SJSA1 (cell line): ENCODE data around the gene TMEM126B. TPM values are rescaled to one million over a fixed set of nuclear protein-coding genes. Genes with fewer than 3 reads are reported as not detected.
A peak's percentile ranks its signal among the peaks of the same experiment; 100 is the strongest.
"Not testable (repeated sequence)": the region's sequence is repeated elsewhere in the genome, so short reads cannot be mapped to it uniquely, and the experiment has no call there.

ENCODE experiments used
- DNase-seq, 2 experiments: peaks; one replicate each; pipeline ENCODE4 v3.0.0-alpha.2; 2015 to 2020; ENCODE audit warnings: low spot score in 2 of 2, low read depth in 1 of 2
- H3K27ac ChIP-seq: fragments of 250-450 bp; sonication (Bioruptor Pico); 2 replicates; pipeline ENCODE4 v1.5.1; 2020; ENCODE audit warnings: mild to moderate bottlenecking, moderate library complexity
- H3K27me3 ChIP-seq: fragments of 250-450 bp; sonication (Bioruptor Pico); replicated peaks from 2 replicates; pipeline ENCODE4 v1.5.1; 2020; ENCODE audit warnings: mild to moderate bottlenecking, moderate library complexity
- H3K36me3 ChIP-seq: fragments of 250-450 bp; sonication (Bioruptor Pico); 2 replicates; pipeline ENCODE4 v1.5.1; 2020; ENCODE audit warnings: mild to moderate bottlenecking
- H3K4me1 ChIP-seq: fragments of 250-450 bp; sonication (Bioruptor Pico); replicated peaks from 2 replicates; pipeline ENCODE4 v1.6.1; 2021; ENCODE audit warnings: mild to moderate bottlenecking
- H3K4me3 ChIP-seq: fragments of 250-450 bp; sonication (Bioruptor Pico); 2 replicates; pipeline ENCODE4 v1.5.1; 2020; ENCODE audit warnings: mild to moderate bottlenecking
- H3K9me3 ChIP-seq: fragments of 250-450 bp; sonication (Bioruptor Pico); replicated peaks from 2 replicates; pipeline ENCODE4 v1.5.1; 2020; ENCODE audit warnings: mild to moderate bottlenecking
- total RNA-seq: library from RNA; depleted of rRNA; stranded (reverse); fragments of >200 nt; shearing (Covaris generic); gene quantifications from 2 replicates; pipeline ENCODE4 v1.2.3, GENCODE V29; 2014

TMEM126B gene
- total RNA-seq, 1 experiment from 2014 or later: 37.0 TPM

DNA sequence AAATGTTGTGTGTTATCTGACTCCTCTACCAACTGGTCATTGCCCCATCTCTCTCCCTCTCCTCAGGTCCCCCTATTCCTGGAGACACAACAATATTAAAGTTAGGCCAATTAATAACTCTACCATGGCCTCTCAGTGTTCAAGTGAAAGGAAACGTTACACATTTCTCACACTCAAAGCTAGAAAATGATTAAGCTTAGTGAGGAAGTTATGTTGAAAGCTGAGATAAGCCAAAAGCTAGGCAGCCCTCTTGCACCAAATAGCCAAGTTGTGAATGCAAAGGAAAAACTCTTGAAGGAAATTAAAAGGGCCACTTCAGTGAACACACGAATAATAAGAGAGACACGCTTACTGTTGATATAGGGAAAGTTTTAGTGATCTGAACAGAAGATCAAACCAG lies 8.1 kb upstream of the TMEM126B start:
- no peaks in the 10 kb centered on the region for H3K27me3 ChIP-seq
- H3K27ac ChIP-seq: no peak overlapping the region
- DNase-seq: no peak
- no peaks in the 10 kb centered on the region for H3K9me3 ChIP-seq
- H3K4me3 ChIP-seq: no peak overlapping the region
- no peaks in the 10 kb centered on the region for H3K36me3 ChIP-seq
- no peaks in the 10 kb centered on the region for H3K4me1 ChIP-seq

- Histone ChIP-seq H3K36me3 (no peaks in the 10 kb centered on the region), H3K9me3 (no peaks in the 10 kb centered on the region), H3K4me3 (no peak overlapping the region), H3K27ac (no peak overlapping the region), H3K4me1 (no peaks in the 10 kb centered on the region), H3K27me3 (no peaks in the 10 kb centered on the region)
- DNase-seq: no peak
Measured at GRCh38 chr11:85626496-85626895, 1.9 kb upstream of the TMEM126B start.

- no peak within 1 kb of the TSS for H3K27ac ChIP-seq
- H3K9me3 ChIP-seq: no peaks in the 10 kb centered on the region
- H3K27me3 ChIP-seq: no peaks in the 10 kb centered on the region
- H3K4me1 ChIP-seq: no peaks in the 10 kb centered on the region
- no peaks in the 10 kb centered on the region for H3K36me3 ChIP-seq
- H3K4me3 ChIP-seq: peak within 1 kb of the TSS; percentile 49
- DNase-seq: peak in 1 of 2 experiments; percentile 14
Measured at GRCh38 chr11:85627332-85627997, 928 bp upstream of the TMEM126B start, which contains the start of gene DLG2. Gene DLG2 (minus strand): TSS chr11:85627344.

DNA sequence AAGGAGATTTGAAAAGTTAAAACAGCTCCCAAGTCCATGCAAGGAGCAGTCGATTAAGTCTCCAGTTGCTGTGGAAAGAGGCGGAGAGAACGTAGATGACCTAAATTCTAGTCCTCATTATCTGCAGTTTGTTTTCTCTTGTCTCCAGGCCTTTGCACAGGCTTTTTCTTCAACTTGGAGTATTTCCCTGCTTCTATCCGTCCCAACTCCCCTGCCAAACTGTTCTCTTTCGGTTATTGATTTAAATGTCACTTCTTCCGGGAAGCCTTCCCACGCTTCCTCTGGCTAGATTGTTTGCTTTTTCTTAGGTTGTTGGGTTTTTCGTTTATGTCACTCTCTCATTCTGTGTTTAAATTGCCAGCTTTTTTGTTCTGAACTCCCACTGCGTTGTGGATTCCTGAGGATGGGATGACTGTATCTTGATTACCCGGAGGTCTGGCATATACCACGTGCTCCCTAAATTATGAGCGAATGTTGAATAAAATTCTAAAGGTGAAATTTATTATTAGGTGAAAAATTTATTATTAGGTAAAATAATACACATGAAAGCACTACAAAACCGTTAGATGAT lies 463 bp downstream of the TMEM126B start:
- DNase-seq: no peak

GRCh38 chr11:85634747-85635146 lies 6.4 kb downstream of the TMEM126B start:
- DNase-seq: no peak
- no peaks in the 10 kb centered on the region for H3K4me1 ChIP-seq
- no peak overlapping the region for H3K4me3 ChIP-seq
- no peaks in the 10 kb centered on the region for H3K36me3 ChIP-seq
- no peaks in the 10 kb centered on the region for H3K27me3 ChIP-seq
- H3K9me3 ChIP-seq: no peaks in the 10 kb centered on the region
- H3K27ac ChIP-seq: no peak overlapping the region

More for the DNA sequence above, 463 bp downstream of the TMEM126B start:
- Histone ChIP-seq H3K27ac (peak overlapping the region; percentile 25), H3K36me3 (no peaks in the 10 kb centered on the region), H3K4me3 (peak overlapping the region; percentile 49), H3K4me1 (no peaks in the 10 kb centered on the region), H3K9me3 (no peaks in the 10 kb centered on the region), H3K27me3 (no peaks in the 10 kb centered on the region)

DNA sequence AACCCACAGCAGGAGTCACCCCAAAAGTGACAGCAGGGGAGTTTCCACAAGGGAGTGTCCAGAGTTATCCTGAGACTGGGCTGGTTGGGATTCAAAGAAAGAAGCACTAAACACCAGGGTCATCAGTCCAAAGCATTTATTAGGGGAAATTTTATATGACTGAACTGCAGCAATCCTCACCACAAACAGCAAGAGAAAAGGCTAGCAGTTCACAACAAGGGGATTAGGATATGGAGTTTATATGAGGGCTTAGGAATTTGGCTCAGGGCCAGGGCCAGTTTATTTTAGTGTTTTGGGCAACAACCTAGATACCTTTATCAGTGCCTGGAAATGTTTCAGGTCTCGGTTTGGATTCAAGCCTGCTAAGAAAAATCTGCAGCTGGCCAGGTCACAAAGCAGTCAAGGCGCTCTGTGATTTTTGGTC lies 14.8 kb downstream of the TMEM126B start:
- no peak overlapping the region for H3K27ac ChIP-seq

DNA sequence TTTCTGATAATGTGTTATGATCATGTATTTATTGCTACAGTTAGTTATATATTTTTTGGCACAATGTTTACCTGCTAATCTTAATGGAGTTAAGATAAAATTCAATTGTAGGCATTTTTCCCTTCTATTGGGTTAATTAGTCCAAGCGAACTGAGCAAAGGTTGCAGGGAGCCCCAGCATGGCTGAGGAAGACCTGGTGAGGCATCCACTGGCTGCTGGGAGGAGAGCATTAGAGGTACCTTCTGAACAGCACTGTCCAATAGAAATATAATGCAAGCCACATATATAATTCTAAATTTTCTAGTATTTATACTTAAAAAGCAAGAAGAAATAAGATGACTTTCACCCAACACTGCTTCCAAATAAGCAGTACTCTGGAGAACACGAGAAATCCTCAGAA lies 18.7 kb downstream of the TMEM126B start:
- DNase-seq: no peak
- Histone ChIP-seq H3K36me3 (no peaks in the 10 kb centered on the region; the same call in 1 of the 2 replicates), H3K9me3 (no peaks in the 10 kb centered on the region), H3K27me3 (no peaks in the 10 kb centered on the region), H3K4me1 (no peaks in the 10 kb centered on the region), H3K27ac (no peak overlapping the region), H3K4me3 (peak overlapping the region; percentile 61)

More for the DNA sequence above, 14.8 kb downstream of the TMEM126B start:
- Histone ChIP-seq H3K27me3 (no peaks in the 10 kb centered on the region), H3K9me3 (no peaks in the 10 kb centered on the region), H3K4me1 (no peaks in the 10 kb centered on the region), H3K36me3 (no peaks in the 10 kb centered on the region), H3K4me3 (no peak overlapping the region)
- DNase-seq: no peak

GRCh38 chr11:85647604-85648299 lies 19.4 kb downstream of the TMEM126B start, which contains the start of gene TMEM126A:
Gene TMEM126A (plus strand): TSS chr11:85647967. CDS start chr11:85650256, 2,289 bp downstream.
- no peaks in the 10 kb centered on the region; the same call in 1 of the 2 replicates for H3K36me3 ChIP-seq
- no peaks in the 10 kb centered on the region for H3K4me1 ChIP-seq
- H3K9me3 ChIP-seq: no peaks in the 10 kb centered on the region
- H3K27ac ChIP-seq: peak within 1 kb of the TSS; percentile 54
- H3K27me3 ChIP-seq: no peaks in the 10 kb centered on the region
- peak within 1 kb of the TSS; percentile 61 for H3K4me3 ChIP-seq
- DNase-seq: peak; percentile 62 to 64

GRCh38 chr11:85651118-85651517 lies 22.7 kb downstream of the TMEM126B start:
- Histone ChIP-seq H3K4me3 (no peak overlapping the region), H3K36me3 (peaks cover 11% of the 10 kb centered on the region), H3K4me1 (no peaks in the 10 kb centered on the region), H3K27me3 (no peaks in the 10 kb centered on the region), H3K27ac (no peak overlapping the region), H3K9me3 (no peaks in the 10 kb centered on the region)
- no peak for DNase-seq

DNA sequence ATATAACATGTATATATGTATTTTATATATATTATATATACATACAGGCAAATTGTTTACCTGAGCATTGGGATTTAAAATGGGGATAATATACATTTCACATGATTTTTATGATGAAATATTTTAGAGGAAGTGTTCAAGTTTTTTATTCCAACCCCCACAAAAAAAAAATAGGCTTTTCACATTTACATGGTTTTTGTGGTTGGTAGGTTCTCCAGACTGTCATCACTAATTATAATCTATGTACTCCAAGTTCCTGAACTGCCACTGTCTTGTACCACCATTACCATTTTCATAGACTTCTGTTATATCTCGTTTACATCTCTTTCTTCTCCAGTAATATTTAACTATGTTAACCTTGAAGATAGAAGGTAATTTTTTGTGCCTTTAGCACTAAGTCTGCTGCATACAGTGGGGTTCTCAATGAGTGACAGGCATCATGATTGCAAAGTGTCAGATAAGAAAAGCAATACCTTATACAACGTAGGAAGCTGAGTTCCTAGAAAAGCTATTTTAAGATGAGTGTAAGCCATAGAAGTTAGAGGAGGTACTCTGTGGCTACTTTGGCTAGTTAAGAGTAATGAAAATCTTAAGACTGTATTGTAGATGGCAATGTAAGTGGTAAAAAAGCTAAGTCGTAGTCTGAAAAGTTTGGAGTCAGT lies 24.5 kb downstream of the TMEM126B start:
- Histone ChIP-seq H3K4me1 (no peaks in the 10 kb centered on the region), H3K36me3 (peaks cover 19% of the 10 kb centered on the region), H3K9me3 (no peaks in the 10 kb centered on the region), H3K27ac (no peak overlapping the region), H3K27me3 (no peaks in the 10 kb centered on the region), H3K4me3 (no peak overlapping the region)
- DNase-seq: no peak

- H3K27me3 ChIP-seq, H3K27ac ChIP-seq, H3K9me3 ChIP-seq, H3K4me3 ChIP-seq, H3K4me1 ChIP-seq, DNase-seq: not testable (repeated sequence)
- peaks cover 29% of the 10 kb centered on the region for H3K36me3 ChIP-seq
Measured at GRCh38 chr11:85654343-85654742, 25.9 kb downstream of the TMEM126B start.

DNA sequence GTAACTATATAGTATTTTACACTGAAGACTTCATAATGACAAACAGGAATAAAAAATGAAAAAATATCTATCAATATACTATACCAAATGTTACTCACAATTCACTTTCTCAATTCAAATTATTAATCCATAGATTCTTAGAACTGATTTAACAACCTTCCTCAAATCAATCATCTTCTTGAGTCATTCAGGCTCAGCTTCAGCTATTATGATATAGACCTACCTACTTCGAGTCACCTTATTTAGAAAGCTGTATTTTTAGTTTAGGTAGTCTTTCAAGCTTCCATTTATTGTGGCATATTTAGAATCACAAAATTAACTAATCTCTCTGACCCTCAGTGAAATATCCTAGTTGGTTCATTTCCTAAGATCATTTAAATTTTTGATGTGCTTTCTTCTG lies 28.4 kb downstream of the TMEM126B start:
- DNase-seq: no peak
- Histone ChIP-seq H3K36me3 (peaks cover 46% of the 10 kb centered on the region), H3K9me3 (no peaks in the 10 kb centered on the region), H3K27ac (no peak overlapping the region), H3K27me3 (no peaks in the 10 kb centered on the region), H3K4me1 (no peaks in the 10 kb centered on the region), H3K4me3 (no peak overlapping the region)

- Histone ChIP-seq H3K4me3 (no peak overlapping the region), H3K27me3 (no peaks in the 10 kb centered on the region), H3K27ac (no peak overlapping the region), H3K36me3 (peaks cover 51% of the 10 kb centered on the region), H3K9me3 (no peaks in the 10 kb centered on the region), H3K4me1 (0 out of 2 replicates have a peak, but pooled peaks cover 3% of the 10 kb centered on the region)
- DNase-seq: no peak
Measured at GRCh38 chr11:85658180-85658579, 29.8 kb downstream of the TMEM126B start.
